ENCODE measurements around the gene SLA2. TPM values are rescaled to one million over a fixed set of nuclear protein-coding genes. Genes with fewer than 3 reads are reported as not detected.
"Not testable (repeated sequence)": the region's sequence is repeated elsewhere in the genome, so short reads cannot be mapped to it uniquely, and the experiment has no call there.

SLA2 gene
- total RNA-seq, 1 donor from 2014 or later, result not detected

GRCh38 chr20:36644706-36645095 is 1.3 kb downstream of the SLA2 start:
- peak; percentile 26 for DNase-seq

GRCh38 chr20:36644032-36644705 is 1.8 kb downstream of the SLA2 start:
- no peak for DNase-seq

- DNase-seq, result no peak
Measured at GRCh38 chr20:36642136-36642535, 3.9 kb downstream of the SLA2 start.

- DNase-seq, result no peak
Measured at GRCh38 chr20:36641506-36641843, 4.5 kb downstream of the SLA2 start.

- DNase-seq, result not testable (repeated sequence)
Measured at GRCh38 chr20:36638876-36639400, 7.1 kb downstream of the SLA2 start.

- DNase-seq, result no peak
Measured at GRCh38 chr20:36634342-36634741, 11.7 kb downstream of the SLA2 start.

- DNase-seq, result no peak
Measured at GRCh38 chr20:36633285-36633772, 12.7 kb downstream of the SLA2 start.

- no peak for DNase-seq
Measured at GRCh38 chr20:36632487-36633284, 13.3 kb downstream of the SLA2 start.

- DNase-seq, result no peak
Measured at GRCh38 chr20:36632147-36632486, 13.9 kb downstream of the SLA2 start.

GRCh38 chr20:36631646-36632045 is 14.3 kb downstream of the SLA2 start:
- no peak for DNase-seq

DNA sequence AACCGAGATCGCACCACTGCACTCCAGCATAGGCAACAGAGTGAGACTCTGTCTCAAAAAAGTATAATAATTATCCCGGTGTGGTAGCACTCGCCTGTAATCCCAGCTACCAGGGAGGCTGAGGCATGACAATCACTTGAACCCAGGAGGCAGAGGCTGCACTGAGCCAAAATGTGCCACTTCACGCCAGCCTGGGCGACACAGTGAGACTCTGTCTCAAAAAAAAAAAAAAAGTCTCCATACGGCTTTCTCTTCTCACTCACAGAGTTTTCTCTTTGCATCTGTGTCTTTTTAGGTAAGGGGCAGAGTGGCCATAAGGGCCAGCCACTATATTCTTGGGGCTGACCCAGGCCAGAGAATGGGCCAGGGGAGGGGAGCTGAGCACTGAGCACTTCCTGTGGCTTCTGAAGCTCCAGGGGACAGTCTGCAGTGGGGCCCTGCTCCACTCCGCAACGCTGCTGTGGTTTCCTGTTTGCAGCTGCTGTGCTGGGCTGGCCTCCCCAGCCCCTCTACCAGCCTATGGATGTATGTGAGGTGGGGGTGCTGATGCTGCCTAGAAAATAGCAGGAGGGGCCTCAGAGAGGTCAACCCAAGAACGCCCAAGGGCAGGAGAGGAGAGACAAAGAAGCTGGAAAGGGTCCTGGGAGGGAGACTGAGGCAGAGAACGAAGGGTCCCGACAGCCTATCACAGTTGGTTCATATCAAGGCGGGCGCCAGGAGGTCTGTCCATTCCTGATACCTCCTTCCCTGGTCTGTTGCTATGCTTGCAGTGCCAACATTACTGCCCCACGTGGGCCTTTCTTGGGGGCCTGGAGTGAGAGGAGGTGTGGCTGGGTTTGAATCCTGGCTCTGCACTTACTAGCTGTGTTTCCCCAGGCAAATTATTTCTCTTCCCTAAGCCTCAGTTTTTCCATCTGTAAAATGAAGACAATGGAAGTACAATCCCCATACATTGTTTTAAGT is 16.0 kb downstream of the SLA2 start:
- DNase-seq, result no peak

DNA sequence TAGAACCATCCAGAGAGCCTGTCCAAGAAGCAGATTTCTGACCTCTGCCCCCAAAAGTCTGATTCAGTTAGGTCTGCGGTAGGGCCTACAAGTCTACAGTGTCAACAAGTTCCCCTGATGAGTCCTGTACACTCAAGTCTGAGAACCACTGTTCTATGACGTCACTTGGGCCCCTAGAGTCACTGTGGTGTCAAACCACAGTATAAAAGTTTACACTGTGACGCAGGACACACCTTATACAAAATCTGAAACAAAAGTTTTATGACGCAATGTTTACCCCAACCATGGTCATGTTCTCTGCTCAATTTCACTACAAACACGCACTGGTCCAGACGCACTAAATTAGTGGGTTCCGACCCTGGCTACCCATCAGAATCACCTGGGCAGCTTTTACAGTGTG is 17.9 kb downstream of the SLA2 start:
- no peak for DNase-seq

DNA sequence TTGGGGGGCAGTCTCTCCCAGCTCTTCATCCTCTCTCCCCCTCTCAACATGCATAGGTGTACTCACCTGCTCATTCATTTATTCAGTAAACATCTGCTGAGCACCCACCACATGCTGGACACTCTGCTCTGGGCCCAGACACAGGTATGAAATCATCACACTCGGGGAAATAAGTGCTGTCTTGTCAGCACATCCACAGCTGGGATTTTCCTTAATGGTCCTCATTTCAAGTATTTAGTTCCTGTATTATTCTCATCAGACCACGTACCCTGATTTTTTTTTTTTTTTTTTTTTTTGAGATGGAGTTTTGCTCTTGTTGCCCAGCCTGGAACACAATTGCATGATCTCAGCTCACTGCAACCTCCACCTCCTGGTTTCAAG is 21.1 kb downstream of the SLA2 start:
- DNase-seq, result no peak

DNA sequence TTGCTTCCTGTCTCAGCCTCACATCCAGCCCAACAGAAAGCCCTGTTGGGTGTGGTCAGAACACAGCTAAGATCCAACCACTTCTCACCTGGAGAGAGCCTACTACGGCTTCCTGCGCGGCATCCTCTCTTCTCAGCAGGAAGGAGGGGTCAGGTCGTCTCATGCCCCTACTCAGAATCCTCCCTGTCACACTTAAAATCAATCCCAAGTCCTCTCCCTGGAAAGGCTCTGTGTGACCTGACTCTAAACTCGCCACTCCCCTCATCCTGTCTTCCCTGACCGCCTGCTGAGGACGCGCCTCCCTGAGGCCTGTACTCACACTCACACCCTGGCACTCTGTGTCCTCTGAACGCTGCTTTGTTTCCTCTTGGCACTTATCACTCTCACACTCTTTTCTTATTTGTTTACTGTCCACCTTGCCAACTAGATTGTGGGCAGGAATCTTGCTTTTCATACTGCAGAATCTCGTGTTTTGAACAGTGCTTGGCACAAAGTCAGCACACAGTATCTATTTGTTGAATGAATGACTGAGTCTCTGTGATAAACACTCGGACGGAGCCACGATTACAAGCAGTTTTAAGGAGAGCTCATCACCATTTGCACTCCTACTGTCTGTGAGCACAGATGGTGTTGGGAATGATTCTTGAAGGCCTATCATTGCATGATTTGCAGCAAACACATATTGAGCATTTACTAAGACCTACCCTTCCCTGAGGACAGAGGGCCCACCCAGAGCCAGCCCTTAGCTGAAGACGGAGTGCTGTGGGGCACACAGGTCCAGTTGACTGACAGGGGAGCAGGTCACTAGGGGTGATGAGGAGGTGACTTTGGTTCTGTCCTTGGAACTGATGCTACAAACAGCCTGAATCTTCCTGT is 21.7 kb downstream of the SLA2 start:
- DNase-seq, result no peak

- no peak for DNase-seq
Measured at GRCh38 chr20:36623444-36623843, 22.6 kb downstream of the SLA2 start.

- DNase-seq, result no peak
Measured at GRCh38 chr20:36620917-36621316, 25.1 kb downstream of the SLA2 start.

GRCh38 chr20:36614781-36615557 is 31.0 kb downstream of the SLA2 start:
- DNase-seq, result no peak

- DNase-seq, result no peak
Measured at GRCh38 chr20:36613974-36614373, 32.0 kb downstream of the SLA2 start.

DNA sequence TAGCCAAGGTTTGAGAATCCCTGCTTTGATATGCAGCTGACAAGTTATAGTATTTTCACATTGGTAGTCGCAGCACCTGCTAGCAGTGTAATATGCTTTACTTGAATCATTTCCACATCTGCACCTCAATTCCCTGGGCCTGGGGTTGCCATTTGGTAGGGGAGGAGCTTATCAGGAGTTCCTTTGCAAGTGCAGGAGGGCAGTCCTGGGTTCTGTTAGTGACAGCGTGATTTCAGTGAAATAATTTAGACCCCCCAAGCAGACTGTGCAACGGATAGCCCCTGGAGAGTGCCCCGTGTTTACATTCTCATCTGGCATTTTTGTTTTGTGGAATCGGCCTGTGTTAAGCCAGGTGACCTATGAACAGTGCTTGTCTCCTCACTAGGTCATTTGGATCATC is 34.4 kb downstream of the SLA2 start:
- no peak for DNase-seq

- DNase-seq, result not testable (repeated sequence)
Measured at GRCh38 chr20:36608388-36608728, 37.6 kb downstream of the SLA2 start.
